Neural cell (in vitro differentiated cells): Measurements from ENCODE around the gene DNER. TPM values are rescaled to one million over a fixed set of nuclear protein-coding genes. Genes with fewer than 3 reads are reported as not detected.

ENCODE experiments used
- H2AFZ ChIP-seq: fragments of 200-600, 300-800 bp; sonication (generic), shearing (Covaris generic); 2 replicates; pipeline ENCODE4 v1.6.0; 2014; ENCODE audit warnings: low read depth, mild to moderate bottlenecking, antibody characterized with exemption, low read length, moderate library complexity
- H3F3A ChIP-seq: fragments of 200-600 bp; shearing (Covaris generic); 2 replicates; pipeline ENCODE4 v1.6.1; 2016; ENCODE audit warnings: mild to moderate bottlenecking, moderate library complexity, mixed read lengths, antibody characterized with exemption, low read length; ENCODE audit not compliant: insufficient read depth, poor library complexity, severe bottlenecking
- H3K27ac ChIP-seq: fragments of 200-600, 300-800 bp; sonication (generic), shearing (Covaris generic); 2 replicates; pipeline ENCODE4 v1.5.1; 2014; ENCODE audit warnings: mild to moderate bottlenecking, low read length, moderate library complexity
- H3K27me3 ChIP-seq: fragments of 300-800, 200-600 bp; sonication (generic), shearing (Covaris generic); 2 replicates; pipeline ENCODE4 v1.6.0; 2014; ENCODE audit warnings: mild to moderate bottlenecking, low read depth, low read length, moderate library complexity; ENCODE audit not compliant: insufficient read depth
- H3K36me3 ChIP-seq: fragments of 300-800, 200-600 bp; sonication (generic), shearing (Covaris generic); 2 replicates; pipeline ENCODE4 v1.5.1; 2014; ENCODE audit warnings: mild to moderate bottlenecking, antibody characterized with exemption, low read length, moderate library complexity; ENCODE audit not compliant: insufficient read depth
- H3K4me2 ChIP-seq: fragments of 300-800, 200-600 bp; sonication (generic), shearing (Covaris generic); 2 replicates; pipeline ENCODE4 v1.6.0; 2014; ENCODE audit warnings: mild to moderate bottlenecking, low read length
- H3K4me3 ChIP-seq: fragments of 300-800, 200-600 bp; sonication (generic), shearing (Covaris generic); 2 replicates; pipeline ENCODE4 v1.5.1; 2014; ENCODE audit warnings: mild to moderate bottlenecking, low read length, moderate library complexity
- H3K79me2 ChIP-seq: fragments of 200-600 bp; shearing (Covaris generic); replicated peaks from 2 replicates; pipeline ENCODE4 v1.6.0; 2014; ENCODE audit warnings: mild to moderate bottlenecking, low read length, moderate library complexity; ENCODE audit not compliant: insufficient read depth
- H3K9ac ChIP-seq: fragments of 300-800, 200-600 bp; sonication (generic), shearing (Covaris generic); 2 replicates; pipeline ENCODE4 v1.6.1; 2016; ENCODE audit warnings: mild to moderate bottlenecking, low read length, mixed read lengths
- H3K9me2 ChIP-seq: fragments of 200-600 bp; shearing (Covaris generic); 2 replicates; pipeline ENCODE4 v1.6.1; 2016; ENCODE audit warnings: mild to moderate bottlenecking, low read length, mixed read lengths; ENCODE audit not compliant: insufficient read depth
- H3K9me3 ChIP-seq: fragments of 200-600, 300-800 bp; sonication (generic), shearing (Covaris generic); 2 replicates; pipeline ENCODE4 v1.6.1; 2016; ENCODE audit warnings: mild to moderate bottlenecking, mixed run types, low read length, moderate library complexity, mixed read lengths
- H4K20me1 ChIP-seq: fragments of 200-600 bp; shearing (Covaris generic); 2 replicates; pipeline ENCODE4 v1.6.1; 2016; ENCODE audit warnings: mild to moderate bottlenecking, mixed run types; ENCODE audit not compliant: insufficient read depth
- EP300 ChIP-seq: fragments of 450-650 bp; conservative IDR thresholded peaks from 2 replicates; pipeline ENCODE4 v1.6.1; 2014; ENCODE audit warnings: antibody characterized with exemption, mild to moderate bottlenecking, moderate library complexity; ENCODE audit not compliant: poor library complexity, severe bottlenecking
- EZH2 ChIP-seq: fragments of 200-600, 300-800 bp; shearing (Covaris generic), sonication (generic); IDR thresholded peaks from 2 replicates; pipeline ENCODE4 v1.6.1; 2014; ENCODE audit warnings: antibody characterized with exemption, low read length, borderline replicate concordance, mild to moderate bottlenecking; ENCODE audit not compliant: insufficient read depth, poor library complexity, severe bottlenecking
- MXI1 ChIP-seq: fragments of 450-650 bp; conservative IDR thresholded peaks from 2 replicates; pipeline ENCODE4 v1.6.1; 2014; ENCODE audit warnings: antibody characterized with exemption, mild to moderate bottlenecking; ENCODE audit not compliant: poor library complexity, severe bottlenecking
- POLR2AphosphoS5 ChIP-seq: IDR thresholded peaks from 2 replicates; pipeline ENCODE4 v1.6.1; 2012
- RAD21 ChIP-seq: fragments of 450-650 bp; conservative IDR thresholded peaks from 2 replicates; pipeline ENCODE4 v1.6.1; 2014; ENCODE audit warnings: antibody characterized with exemption, mild to moderate bottlenecking, moderate library complexity
- SMC3 ChIP-seq: fragments of 450-650 bp; conservative IDR thresholded peaks from 2 replicates; pipeline ENCODE4 v1.6.1; 2014; ENCODE audit warnings: antibody characterized with exemption, mild to moderate bottlenecking, moderate library complexity; ENCODE audit not compliant: poor library complexity
- TAF1 ChIP-seq: IDR thresholded peaks from 2 replicates; pipeline ENCODE4 v1.6.1; 2012; ENCODE audit warnings: low read depth
- polyA plus RNA-seq: library from polyadenylated mRNA; depleted of rRNA; stranded (reverse); fragments of >200 nt; gene quantifications from 2 replicates; pipeline ENCODE4 v1.2.3, GENCODE V29; 2014
- TF ChIP-seq, protein P1 (sequence below): IDR thresholded peaks from 2 replicates; pipeline ENCODE4 v1.6.1; 2012; ENCODE audit warnings: borderline replicate concordance
- TF ChIP-seq, protein P2 (sequence below): fragments of 450-650 bp; IDR thresholded peaks from 2 replicates; pipeline ENCODE4 v1.5.1; 2014; ENCODE audit warnings: antibody characterized with exemption, mild to moderate bottlenecking, moderate library complexity; ENCODE audit not compliant: poor library complexity, severe bottlenecking

Gene DNER
- polyA plus RNA-seq, 1 donor from 2014 or later, result 310 TPM

DNA sequence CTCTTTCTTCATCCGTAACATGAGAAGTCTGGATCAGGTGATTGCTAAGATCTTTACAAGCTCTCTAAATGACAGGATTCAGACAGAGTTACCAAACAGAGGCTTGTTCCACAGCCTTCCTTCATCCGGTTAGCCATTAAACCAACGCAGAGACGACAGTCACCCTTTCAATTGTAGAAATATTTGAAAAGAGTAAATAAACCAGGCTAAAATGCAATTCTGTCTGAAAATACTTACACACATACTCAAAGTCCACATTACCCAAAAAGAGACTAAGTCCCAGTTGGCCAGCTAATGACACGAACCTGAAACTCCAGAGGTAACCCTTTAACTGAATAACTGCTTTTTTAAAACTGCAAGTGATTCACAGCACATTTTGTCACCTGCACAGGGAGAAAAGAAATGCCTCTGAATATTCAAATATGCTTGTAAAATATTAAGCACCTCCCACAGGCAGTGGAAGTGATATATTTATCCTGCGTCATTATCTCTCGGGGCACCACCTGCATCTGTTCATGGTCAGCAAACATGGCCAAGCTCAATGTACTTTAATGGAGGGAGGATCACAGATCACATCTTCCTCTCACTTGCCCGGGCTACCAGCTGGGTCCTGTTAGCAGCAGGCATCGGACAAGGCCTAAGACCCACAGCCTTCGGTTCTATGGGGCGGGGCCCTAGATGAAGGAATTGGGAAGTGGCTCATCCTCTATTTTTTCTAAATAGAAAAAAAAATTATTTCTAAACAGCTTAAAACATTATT lies 38.8 kb upstream of the DNER start:
- Histone ChIP-seq H3K27me3 (no peaks in the 10 kb centered on the region), H3K9me3 (no peaks in the 10 kb centered on the region), H3K4me2 (no peak overlapping the region), H3F3A (no peaks in the 10 kb centered on the region), H3K79me2 (no peaks in the 10 kb centered on the region), H3K36me3 (no peaks in the 10 kb centered on the region), H3K4me3 (no peak overlapping the region), H4K20me1 (no peaks in the 10 kb centered on the region), H3K9ac (no peak overlapping the region), H2AFZ (no peak overlapping the region), H3K9me2 (no peaks in the 10 kb centered on the region), H3K27ac (no peak overlapping the region)
- TF ChIP-seq, protein P1, sequence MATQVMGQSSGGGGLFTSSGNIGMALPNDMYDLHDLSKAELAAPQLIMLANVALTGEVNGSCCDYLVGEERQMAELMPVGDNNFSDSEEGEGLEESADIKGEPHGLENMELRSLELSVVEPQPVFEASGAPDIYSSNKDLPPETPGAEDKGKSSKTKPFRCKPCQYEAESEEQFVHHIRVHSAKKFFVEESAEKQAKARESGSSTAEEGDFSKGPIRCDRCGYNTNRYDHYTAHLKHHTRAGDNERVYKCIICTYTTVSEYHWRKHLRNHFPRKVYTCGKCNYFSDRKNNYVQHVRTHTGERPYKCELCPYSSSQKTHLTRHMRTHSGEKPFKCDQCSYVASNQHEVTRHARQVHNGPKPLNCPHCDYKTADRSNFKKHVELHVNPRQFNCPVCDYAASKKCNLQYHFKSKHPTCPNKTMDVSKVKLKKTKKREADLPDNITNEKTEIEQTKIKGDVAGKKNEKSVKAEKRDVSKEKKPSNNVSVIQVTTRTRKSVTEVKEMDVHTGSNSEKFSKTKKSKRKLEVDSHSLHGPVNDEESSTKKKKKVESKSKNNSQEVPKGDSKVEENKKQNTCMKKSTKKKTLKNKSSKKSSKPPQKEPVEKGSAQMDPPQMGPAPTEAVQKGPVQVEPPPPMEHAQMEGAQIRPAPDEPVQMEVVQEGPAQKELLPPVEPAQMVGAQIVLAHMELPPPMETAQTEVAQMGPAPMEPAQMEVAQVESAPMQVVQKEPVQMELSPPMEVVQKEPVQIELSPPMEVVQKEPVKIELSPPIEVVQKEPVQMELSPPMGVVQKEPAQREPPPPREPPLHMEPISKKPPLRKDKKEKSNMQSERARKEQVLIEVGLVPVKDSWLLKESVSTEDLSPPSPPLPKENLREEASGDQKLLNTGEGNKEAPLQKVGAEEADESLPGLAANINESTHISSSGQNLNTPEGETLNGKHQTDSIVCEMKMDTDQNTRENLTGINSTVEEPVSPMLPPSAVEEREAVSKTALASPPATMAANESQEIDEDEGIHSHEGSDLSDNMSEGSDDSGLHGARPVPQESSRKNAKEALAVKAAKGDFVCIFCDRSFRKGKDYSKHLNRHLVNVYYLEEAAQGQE, result no peak
- TF ChIP-seq, protein P2, sequence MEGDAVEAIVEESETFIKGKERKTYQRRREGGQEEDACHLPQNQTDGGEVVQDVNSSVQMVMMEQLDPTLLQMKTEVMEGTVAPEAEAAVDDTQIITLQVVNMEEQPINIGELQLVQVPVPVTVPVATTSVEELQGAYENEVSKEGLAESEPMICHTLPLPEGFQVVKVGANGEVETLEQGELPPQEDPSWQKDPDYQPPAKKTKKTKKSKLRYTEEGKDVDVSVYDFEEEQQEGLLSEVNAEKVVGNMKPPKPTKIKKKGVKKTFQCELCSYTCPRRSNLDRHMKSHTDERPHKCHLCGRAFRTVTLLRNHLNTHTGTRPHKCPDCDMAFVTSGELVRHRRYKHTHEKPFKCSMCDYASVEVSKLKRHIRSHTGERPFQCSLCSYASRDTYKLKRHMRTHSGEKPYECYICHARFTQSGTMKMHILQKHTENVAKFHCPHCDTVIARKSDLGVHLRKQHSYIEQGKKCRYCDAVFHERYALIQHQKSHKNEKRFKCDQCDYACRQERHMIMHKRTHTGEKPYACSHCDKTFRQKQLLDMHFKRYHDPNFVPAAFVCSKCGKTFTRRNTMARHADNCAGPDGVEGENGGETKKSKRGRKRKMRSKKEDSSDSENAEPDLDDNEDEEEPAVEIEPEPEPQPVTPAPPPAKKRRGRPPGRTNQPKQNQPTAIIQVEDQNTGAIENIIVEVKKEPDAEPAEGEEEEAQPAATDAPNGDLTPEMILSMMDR, result no peak
- TF ChIP-seq EP300 (no peak), MXI1 (no peak), EZH2 (no peak), POLR2AphosphoS5 (no peak), SMC3 (no peak), TAF1 (no peak), RAD21 (no peak)

DNA sequence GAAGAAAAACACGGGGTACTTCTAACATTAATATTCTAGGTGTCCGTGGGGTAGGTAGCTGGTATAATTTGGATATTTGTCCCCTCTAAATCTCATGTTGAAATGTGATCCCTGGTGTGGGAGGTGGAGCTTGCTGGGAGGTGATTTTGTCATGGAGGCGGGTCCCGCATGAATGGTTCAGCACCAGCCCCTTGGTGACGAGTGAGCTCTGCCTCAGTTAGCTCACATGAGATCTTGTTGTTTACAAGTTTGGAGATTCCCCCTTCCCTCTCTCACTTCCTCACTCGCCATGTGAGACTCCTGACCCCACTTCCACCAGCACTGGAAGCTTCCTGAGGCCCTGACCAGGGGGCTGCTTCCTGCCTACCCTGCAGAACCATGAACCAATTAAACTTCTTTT lies 35.4 kb upstream of the DNER start:
- Histone ChIP-seq H3F3A (no peaks in the 10 kb centered on the region), H2AFZ (no peak overlapping the region), H3K9me2 (no peaks in the 10 kb centered on the region), H3K4me2 (no peak overlapping the region), H4K20me1 (no peaks in the 10 kb centered on the region), H3K27me3 (no peaks in the 10 kb centered on the region), H3K9ac (no peak overlapping the region), H3K9me3 (no peaks in the 10 kb centered on the region), H3K4me3 (no peak overlapping the region), H3K79me2 (no peaks in the 10 kb centered on the region), H3K27ac (no peak overlapping the region), H3K36me3 (no peaks in the 10 kb centered on the region)
- no peak for TF ChIP-seq MXI1
- TF ChIP-seq, protein P1, result no peak
- no peak for TF ChIP-seq TAF1
- no peak for TF ChIP-seq SMC3
- no peak for TF ChIP-seq EP300
- TF ChIP-seq, protein P2, result no peak
- no peak for TF ChIP-seq EZH2
- TF ChIP-seq POLR2AphosphoS5, result no peak
- TF ChIP-seq RAD21, result no peak
